GM12874 (cell line): ENCODE measurements around the gene MAPRE3.

Experiments used
- TF ChIP-seq, protein P1 (sequence below): IDR thresholded peaks from 2 replicates; pipeline ENCODE4 v1.5.1; 2011; ENCODE audit warnings: low read depth, mild to moderate bottlenecking, control low read depth, low read length, moderate library complexity; ENCODE audit not compliant: insufficient read depth

The MAPRE3 gene

DNA sequence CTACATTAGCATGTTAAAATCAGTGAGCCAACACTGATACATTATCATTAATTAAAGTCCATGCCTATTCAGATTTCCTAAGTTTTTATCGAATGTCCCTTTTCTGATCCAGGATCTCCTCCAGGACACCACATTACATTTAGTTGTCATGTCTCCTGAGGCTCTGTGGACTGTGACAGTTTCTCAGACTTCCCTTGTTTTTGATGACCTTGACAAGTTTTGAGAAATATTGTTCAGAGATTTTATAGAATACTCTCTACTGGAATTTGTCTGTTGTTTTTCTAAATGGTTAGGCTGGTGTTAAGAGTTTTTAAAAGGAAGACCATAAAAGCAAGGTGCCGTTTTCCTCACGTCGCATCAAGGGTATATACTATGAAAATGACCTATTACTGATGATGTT, 16.3 kb upstream of the MAPRE3 start:
- TF ChIP-seq, protein P1, sequence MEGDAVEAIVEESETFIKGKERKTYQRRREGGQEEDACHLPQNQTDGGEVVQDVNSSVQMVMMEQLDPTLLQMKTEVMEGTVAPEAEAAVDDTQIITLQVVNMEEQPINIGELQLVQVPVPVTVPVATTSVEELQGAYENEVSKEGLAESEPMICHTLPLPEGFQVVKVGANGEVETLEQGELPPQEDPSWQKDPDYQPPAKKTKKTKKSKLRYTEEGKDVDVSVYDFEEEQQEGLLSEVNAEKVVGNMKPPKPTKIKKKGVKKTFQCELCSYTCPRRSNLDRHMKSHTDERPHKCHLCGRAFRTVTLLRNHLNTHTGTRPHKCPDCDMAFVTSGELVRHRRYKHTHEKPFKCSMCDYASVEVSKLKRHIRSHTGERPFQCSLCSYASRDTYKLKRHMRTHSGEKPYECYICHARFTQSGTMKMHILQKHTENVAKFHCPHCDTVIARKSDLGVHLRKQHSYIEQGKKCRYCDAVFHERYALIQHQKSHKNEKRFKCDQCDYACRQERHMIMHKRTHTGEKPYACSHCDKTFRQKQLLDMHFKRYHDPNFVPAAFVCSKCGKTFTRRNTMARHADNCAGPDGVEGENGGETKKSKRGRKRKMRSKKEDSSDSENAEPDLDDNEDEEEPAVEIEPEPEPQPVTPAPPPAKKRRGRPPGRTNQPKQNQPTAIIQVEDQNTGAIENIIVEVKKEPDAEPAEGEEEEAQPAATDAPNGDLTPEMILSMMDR = no peak

- TF ChIP-seq, protein P1 = no peak
These were observed 13.4 kb upstream of the MAPRE3 start for GRCh38 chr2:26957041-26957440.

DNA sequence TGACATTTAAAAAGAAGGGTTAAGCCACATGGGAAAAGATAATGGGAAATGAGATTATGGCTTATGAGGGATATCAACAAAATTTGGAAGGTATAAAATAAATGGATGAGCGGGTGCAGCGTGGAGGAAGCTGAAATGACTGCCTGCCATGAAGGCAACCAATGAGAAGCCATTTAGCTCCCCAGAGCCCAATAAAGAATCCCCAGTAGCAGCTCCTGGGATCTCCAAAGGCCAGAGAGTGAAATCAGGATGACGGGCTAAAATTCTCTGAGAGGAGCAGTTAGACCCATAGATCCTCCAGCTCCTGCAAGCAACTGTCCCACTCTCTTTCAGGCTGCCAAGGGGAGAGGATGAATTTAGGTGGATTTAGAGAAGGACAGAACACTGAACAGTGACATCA, 12.9 kb upstream of the MAPRE3 start:
- TF ChIP-seq, protein P1 = no peak

- TF ChIP-seq, protein P1 = no peak
These were observed 11.1 kb upstream of the MAPRE3 start for GRCh38 chr2:26959331-26959730.

DNA sequence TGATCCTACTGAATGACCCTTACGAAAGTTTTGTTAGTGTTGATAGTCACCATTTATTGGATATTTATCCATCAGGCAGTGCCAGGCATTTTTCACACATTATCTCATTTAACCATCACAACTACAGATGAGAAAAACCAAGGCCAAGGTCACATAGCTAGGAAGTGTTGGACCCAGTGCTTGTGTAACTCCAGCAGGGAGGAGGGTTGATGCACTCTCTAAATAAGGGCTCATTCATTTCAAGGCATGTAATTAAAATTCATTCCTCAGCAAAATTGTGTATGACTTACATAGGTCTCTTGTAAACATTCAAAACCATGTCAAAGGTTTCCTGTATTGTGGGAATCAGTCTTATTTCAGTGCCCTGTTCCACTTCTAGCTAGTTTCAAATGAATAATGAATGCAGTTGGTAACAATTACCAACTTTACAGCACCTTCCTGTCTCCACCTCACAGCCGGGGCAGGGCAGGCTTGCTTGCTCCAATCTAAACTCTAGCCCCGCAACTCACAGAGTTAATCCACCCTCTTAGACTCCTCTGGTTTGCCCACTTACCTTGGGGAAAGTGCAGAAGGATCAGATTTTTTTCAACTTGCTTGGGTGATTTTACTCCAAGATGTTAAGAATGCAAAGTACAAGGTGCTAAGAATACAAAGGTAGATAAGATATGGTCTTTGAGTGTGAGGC, 5.8 kb upstream of the MAPRE3 start:
- TF ChIP-seq, protein P1 = no peak

DNA sequence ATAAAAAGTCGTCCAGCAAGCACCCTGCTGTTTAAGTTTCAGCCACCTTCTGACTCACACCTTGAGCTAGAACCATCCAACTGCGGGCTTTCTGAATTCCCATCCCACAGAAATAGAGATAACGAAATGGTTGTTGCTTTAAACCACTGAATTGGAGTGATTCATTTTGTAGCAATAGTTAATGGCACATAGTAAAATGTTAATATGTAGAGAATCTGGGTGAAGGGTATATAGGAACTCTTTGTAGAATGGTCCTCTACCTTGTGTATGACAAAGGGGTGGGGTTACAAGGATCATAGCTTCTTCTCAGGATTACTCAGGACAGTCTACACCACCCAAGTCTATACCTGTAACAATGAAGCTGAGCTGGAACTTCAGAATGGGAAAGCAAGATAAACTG, 2.4 kb upstream of the MAPRE3 start:
- TF ChIP-seq, protein P1 = no peak

- TF ChIP-seq, protein P1 = no peak
These were observed 1.2 kb upstream of the MAPRE3 start for GRCh38 chr2:26969077-26969844.
